Keratinocyte (primary cell): ENCODE measurements around the gene MYBBP1A. TPM values are rescaled to one million over a fixed set of nuclear protein-coding genes. Genes with fewer than 3 reads are reported as not detected.

Experiments used
- DNase-seq: peaks from one replicate; pipeline ENCODE4 v3.0.0-alpha.2; 2011; ENCODE audit warnings: low read depth, missing footprints, low spot score
- FAIRE-seq: peaks from 2 replicates; lab custom pipeline; 2011; peaks lifted over from hg19 to GRCh38; lab: Jason Lieb, UNC
- H2AFZ ChIP-seq: 2 replicates; pipeline ENCODE4 v1.6.0; 2012; ENCODE audit warnings: low read length, control low read depth, inconsistent platforms; ENCODE audit not compliant: control insufficient read depth
- H3K27ac ChIP-seq: 2 replicates; pipeline ENCODE4 v1.5.1; 2011; ENCODE audit warnings: low read length; ENCODE audit not compliant: control insufficient read depth, insufficient read depth
- H3K27me3 ChIP-seq: 3 replicates; pipeline ENCODE4 v1.6.0; 2011; ENCODE audit warnings: low read length; ENCODE audit not compliant: control insufficient read depth, insufficient read depth; ENCODE audit errors: extremely low read depth
- H3K36me3 ChIP-seq, 2 experiments: 2 replicates in 1 of 2; 3 replicates in 1 of 2; pipeline ENCODE4 v1.5.1; 2011; ENCODE audit warnings: low read length in 2 of 2, mild to moderate bottlenecking in 1 of 2; ENCODE audit not compliant: control insufficient read depth in 2 of 2, insufficient read depth in 2 of 2; ENCODE audit errors: extremely low read depth in 1 of 2
- H3K4me1 ChIP-seq: 3 replicates; pipeline ENCODE4 v1.5.1; 2011; ENCODE audit warnings: low read length; ENCODE audit not compliant: control insufficient read depth, insufficient read depth; ENCODE audit errors: extremely low read depth
- H3K4me2 ChIP-seq: 3 replicates; pipeline ENCODE4 v1.6.0; 2011; ENCODE audit warnings: low read depth, low read length; ENCODE audit not compliant: control insufficient read depth, insufficient read depth; ENCODE audit errors: extremely low read depth
- H3K4me3 ChIP-seq, 3 experiments: fragments of 200-600 bp in 1 of 3; sonication (generic) in 1 of 3; 2 replicates in 2 of 3; 3 replicates in 1 of 3; pipeline ENCODE4 v1.5.1; 2011 to 2016; ENCODE audit warnings: low read length in 3 of 3, mild to moderate bottlenecking in 3 of 3, control low read depth in 2 of 3, inconsistent platforms in 1 of 3, low read depth in 1 of 3, mixed read lengths in 1 of 3, mixed run types in 1 of 3, moderate library complexity in 1 of 3; ENCODE audit not compliant: control insufficient read depth in 2 of 3, insufficient read depth in 2 of 3; ENCODE audit errors: extremely low read depth in 1 of 3
- H3K79me2 ChIP-seq: 2 replicates; pipeline ENCODE4 v1.6.0; 2012; ENCODE audit warnings: low read length; ENCODE audit not compliant: control insufficient read depth, insufficient read depth
- H3K9ac ChIP-seq: 3 replicates; pipeline ENCODE4 v1.6.0; 2011; ENCODE audit warnings: low read length; ENCODE audit not compliant: control insufficient read depth, insufficient read depth; ENCODE audit errors: extremely low read depth
- H3K9me1 ChIP-seq: 3 replicates; pipeline ENCODE4 v1.6.0; 2011; ENCODE audit warnings: low read length; ENCODE audit not compliant: control insufficient read depth, insufficient read depth; ENCODE audit errors: extremely low read depth
- H3K9me3 ChIP-seq: 2 replicates; pipeline ENCODE4 v1.5.1; 2012; ENCODE audit warnings: low read depth, low read length; ENCODE audit not compliant: control insufficient read depth
- H4K20me1 ChIP-seq: 3 replicates; pipeline ENCODE4 v1.6.0; 2011; ENCODE audit warnings: low read length; ENCODE audit not compliant: control insufficient read depth, insufficient read depth; ENCODE audit errors: extremely low read depth
- EZH2 ChIP-seq: IDR thresholded peaks from one replicate; pipeline ENCODE4 v1.6.1; 2012; ENCODE audit warnings: inconsistent platforms, mild to moderate bottlenecking, low read length, moderate library complexity
- dilution Hi-C: fragments of 300-500 bp; cut with MboI; formaldehyde crosslinking; loops from one replicate; pipeline ENCODE4 v1.7.0; 2020; ENCODE audit warnings: low sequenced_read_pairs; ENCODE audit not compliant: extremely low pct_ligation_motif_present
- polyA plus RNA-seq, 5 experiments: library from polyadenylated mRNA; depleted of rRNA in 3 of 5; stranded (reverse) in 3 of 5; stranded (forward) in 1 of 5; unstranded in 1 of 5; fragments of >200 nt; gene quantifications; 1 replicate in 1 of 5; 2 replicates in 3 of 5; 3 replicates in 1 of 5; pipeline versions ENCODE4 v1.2.1 to v1.2.3, GENCODE V29; 2011 to 2012; ENCODE audit warnings: missing spikeins in 2 of 5, low read depth in 1 of 5, low replicate concordance in 1 of 5
- TF ChIP-seq, protein P1 (sequence below), 3 experiments: IDR thresholded peaks in 1 of 3; conservative IDR thresholded peaks in 1 of 3; optimal IDR thresholded peaks in 1 of 3; 2 replicates in 2 of 3; 3 replicates in 1 of 3; pipeline versions ENCODE3 to v1.5.1; 2011; ENCODE audit warnings: low read length in 3 of 3, mild to moderate bottlenecking in 3 of 3, moderate library complexity in 2 of 3, control low read depth in 1 of 3, inconsistent platforms in 1 of 3; ENCODE audit not compliant: insufficient read depth in 2 of 3; ENCODE audit errors: extremely low read depth in 1 of 3

MYBBP1A gene
- polyA plus RNA-seq, 1 donor (not counting 4 experiments of a cell fraction or from before 2014, with no cell fraction given): 20.5 TPM

DNA sequence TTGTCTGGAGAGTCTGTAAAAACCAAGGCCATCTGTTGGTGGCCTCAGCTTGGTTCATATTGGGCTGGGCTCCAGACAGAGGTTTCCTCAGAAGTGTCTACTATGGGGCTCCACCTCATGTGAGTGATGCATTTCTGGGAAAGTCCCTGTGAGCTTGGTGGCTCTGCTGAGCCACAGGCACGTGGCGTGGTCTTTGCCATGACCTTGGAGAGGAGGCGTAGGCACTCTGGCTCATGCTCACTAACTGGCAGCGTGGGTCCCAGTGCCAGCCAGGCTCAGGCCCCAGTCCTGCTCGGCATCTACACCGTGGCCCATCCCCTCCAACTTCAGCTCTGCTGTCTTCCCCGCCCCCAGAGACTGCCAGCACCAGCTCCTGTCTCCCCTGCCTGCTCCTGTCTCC, 18.5 kb upstream of the MYBBP1A start:
- no peak overlapping the region for H3K27ac ChIP-seq
- no peaks in the 10 kb centered on the region for H3K9me1 ChIP-seq
- dilution Hi-C loops: no loop called here
- FAIRE-seq (no peak), DNase-seq (no peak)
- H3K4me1 ChIP-seq: no peaks in the 10 kb centered on the region
- no peak overlapping the region for H3K4me2 ChIP-seq
- H4K20me1 ChIP-seq: no peaks in the 10 kb centered on the region
- no peak overlapping the region for H3K9ac ChIP-seq
- no peak for TF ChIP-seq EZH2
- TF ChIP-seq, protein P1, sequence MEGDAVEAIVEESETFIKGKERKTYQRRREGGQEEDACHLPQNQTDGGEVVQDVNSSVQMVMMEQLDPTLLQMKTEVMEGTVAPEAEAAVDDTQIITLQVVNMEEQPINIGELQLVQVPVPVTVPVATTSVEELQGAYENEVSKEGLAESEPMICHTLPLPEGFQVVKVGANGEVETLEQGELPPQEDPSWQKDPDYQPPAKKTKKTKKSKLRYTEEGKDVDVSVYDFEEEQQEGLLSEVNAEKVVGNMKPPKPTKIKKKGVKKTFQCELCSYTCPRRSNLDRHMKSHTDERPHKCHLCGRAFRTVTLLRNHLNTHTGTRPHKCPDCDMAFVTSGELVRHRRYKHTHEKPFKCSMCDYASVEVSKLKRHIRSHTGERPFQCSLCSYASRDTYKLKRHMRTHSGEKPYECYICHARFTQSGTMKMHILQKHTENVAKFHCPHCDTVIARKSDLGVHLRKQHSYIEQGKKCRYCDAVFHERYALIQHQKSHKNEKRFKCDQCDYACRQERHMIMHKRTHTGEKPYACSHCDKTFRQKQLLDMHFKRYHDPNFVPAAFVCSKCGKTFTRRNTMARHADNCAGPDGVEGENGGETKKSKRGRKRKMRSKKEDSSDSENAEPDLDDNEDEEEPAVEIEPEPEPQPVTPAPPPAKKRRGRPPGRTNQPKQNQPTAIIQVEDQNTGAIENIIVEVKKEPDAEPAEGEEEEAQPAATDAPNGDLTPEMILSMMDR (optimal IDR thresholded peaks at IDR 0.05 in 1 of 3, IDR thresholded peaks at IDR 0.05 in 1 of 3, conservative IDR thresholded peaks at IDR 0.05 in 1 of 3; ENCODE audit: extremely low read depth in 1 of 3, insufficient read depth in 2 of 3, low read length in 3 of 3): no peak
- no peaks in the 10 kb centered on the region for H3K9me3 ChIP-seq
- no peak overlapping the region for H2AFZ ChIP-seq
- H3K79me2 ChIP-seq: no peaks in the 10 kb centered on the region
- H3K4me3 ChIP-seq: no peak overlapping the region
- H3K27me3 ChIP-seq: peaks cover 4% of the 10 kb centered on the region
- H3K36me3 ChIP-seq: no peaks in the 10 kb centered on the region

DNA sequence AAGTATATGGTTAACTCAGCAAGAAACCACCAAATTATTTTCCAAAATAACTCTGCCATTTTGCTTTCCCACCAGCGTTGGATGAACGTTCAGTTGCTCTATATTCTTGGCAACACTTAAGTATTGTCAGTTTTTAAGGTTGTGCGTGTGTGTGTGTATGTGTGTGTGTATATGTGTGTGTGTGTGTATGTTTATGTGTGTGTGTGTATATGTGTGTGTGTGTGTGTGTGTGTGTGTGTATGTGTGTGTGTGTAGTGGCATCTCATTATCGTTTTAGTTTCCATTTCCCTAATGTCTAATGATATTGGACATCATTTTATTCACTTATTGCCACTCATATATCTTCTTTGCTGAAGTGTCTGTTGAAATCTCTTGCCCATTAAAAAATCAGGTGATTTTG, 17.9 kb upstream of the MYBBP1A start:
- dilution Hi-C loops: no loop called here
- H3K27ac ChIP-seq: no peak overlapping the region
- H3K27me3 ChIP-seq: peaks cover 4% of the 10 kb centered on the region
- H3K4me2 ChIP-seq: no peak overlapping the region
- H3K9me1 ChIP-seq: no peaks in the 10 kb centered on the region
- no peaks in the 10 kb centered on the region for H3K9me3 ChIP-seq
- H3K4me3 ChIP-seq: no peak overlapping the region
- no peaks in the 10 kb centered on the region for H3K79me2 ChIP-seq
- FAIRE-seq: no peak
- H4K20me1 ChIP-seq: no peaks in the 10 kb centered on the region
- H3K36me3 ChIP-seq: no peaks in the 10 kb centered on the region
- H3K9ac ChIP-seq: no peak overlapping the region
- no peak overlapping the region for H2AFZ ChIP-seq
- no peak for TF ChIP-seq EZH2
- TF ChIP-seq, protein P1 (optimal IDR thresholded peaks at IDR 0.05 in 1 of 3, IDR thresholded peaks at IDR 0.05 in 1 of 3, conservative IDR thresholded peaks at IDR 0.05 in 1 of 3; ENCODE audit: extremely low read depth in 1 of 3, insufficient read depth in 2 of 3, low read length in 3 of 3): no peak
- no peaks in the 10 kb centered on the region for H3K4me1 ChIP-seq
- DNase-seq: no peak
